A673 (cell line): ENCODE results near the gene IDUA. TPM values are rescaled to one million over a fixed set of nuclear protein-coding genes. Genes with fewer than 3 reads are reported as not detected.

ENCODE experiments used
- BruUV-seq: library from RNA; stranded (reverse); fragments of 400-500 nt; replicated peaks from 2 replicates; lab custom pipeline; 2021; lab: Mats Ljungman, UMichigan
- CTCF ChIA-PET: fragments of 300-600 bp; sonication (Branson Sonifier 250); formaldehyde crosslinking; loops from one replicate; lab custom pipeline; 2022; ENCODE audit warnings: antibody characterized with exemption; lab: Charles Lee
- POLR2A ChIA-PET: fragments of 300-600 bp; sonication (Branson Sonifier 250); formaldehyde crosslinking; loops from one replicate; lab custom pipeline; 2022; ENCODE audit warnings: antibody characterized with exemption; ENCODE audit not compliant: low non-redundant PET; lab: Charles Lee
- DNase-seq: peaks from one replicate; pipeline ENCODE4 v3.0.0-alpha.2; 2015; ENCODE audit warnings: low spot score
- H3K27ac ChIP-seq: fragments of 200-600 bp; sonication (generic); 2 replicates; pipeline ENCODE4 v1.5.1; 2016; ENCODE audit warnings: mixed run types, low read depth, mild to moderate bottlenecking, mixed read lengths, antibody characterized with exemption, low read length; ENCODE audit not compliant: poor library complexity, severe bottlenecking
- H3K27me3 ChIP-seq: fragments of 200-600 bp; sonication (generic); replicated peaks from 2 replicates; pipeline ENCODE4 v1.6.1; 2017; ENCODE audit warnings: mixed run types, low read depth, mild to moderate bottlenecking, mixed read lengths, antibody characterized with exemption, low read length; ENCODE audit not compliant: insufficient read depth, poor library complexity
- H3K36me3 ChIP-seq: fragments of 200-600 bp; sonication (generic); 2 replicates; pipeline ENCODE4 v1.6.1; 2016; ENCODE audit warnings: mixed run types, mild to moderate bottlenecking, mixed read lengths, antibody characterized with exemption, low read length; ENCODE audit not compliant: insufficient read depth, poor library complexity, severe bottlenecking
- H3K4me1 ChIP-seq: fragments of 200-600 bp; sonication (generic); 2 replicates; pipeline ENCODE4 v1.6.1; 2017; ENCODE audit warnings: mixed run types, mild to moderate bottlenecking, mixed read lengths, antibody characterized with exemption, low read length; ENCODE audit not compliant: insufficient read depth, poor library complexity, severe bottlenecking
- H3K4me3 ChIP-seq: fragments of 200-600 bp; sonication (generic); 2 replicates; pipeline ENCODE4 v1.5.1; 2016; ENCODE audit warnings: low read depth, mixed run types, mild to moderate bottlenecking, mixed read lengths, low read length; ENCODE audit not compliant: poor library complexity, severe bottlenecking
- H3K9me3 ChIP-seq: fragments of 200-600 bp; sonication (generic); 2 replicates; pipeline ENCODE4 v1.6.1; 2016; ENCODE audit warnings: mixed run types, low read depth, mild to moderate bottlenecking, mixed read lengths, antibody characterized with exemption, low read length; ENCODE audit not compliant: poor library complexity, severe bottlenecking
- CTCF ChIP-seq: fragments of 300-800, 200-600 bp; sonication (generic); conservative IDR thresholded peaks from 2 replicates; pipeline ENCODE4 v1.5.1; 2017; ENCODE audit warnings: low read depth, mild to moderate bottlenecking, antibody characterized with exemption, low read length, moderate library complexity, mixed read lengths
- EZH2 ChIP-seq: fragments of 200-600 bp; sonication (generic); IDR thresholded peaks from 2 replicates; pipeline ENCODE4 v1.6.1; 2017; ENCODE audit warnings: borderline replicate concordance, low read depth, mild to moderate bottlenecking, mixed read lengths, antibody characterized with exemption, low read length; ENCODE audit not compliant: poor library complexity, severe bottlenecking
- intact Hi-C: fragments of 100-400 bp; cut with micrococcal nuclease; formaldehyde crosslinking; loops from one replicate; pipeline ENCODE4 v1.10.0; 2022; ENCODE audit not compliant: unreplicated experiment
- total RNA-seq: library from RNA; stranded (reverse); gene quantifications from 2 replicates; pipeline ENCODE4 v1.2.3, GENCODE V29; 2021

IDUA gene
- total RNA-seq, 1 experiment from 2014 or later, result 12.3 TPM

- intact Hi-C loops, result no loop called here
- H3K27ac ChIP-seq, result no peak overlapping the region
- H3K9me3 ChIP-seq, result no peaks in the 10 kb centered on the region
- peaks cover 15% of the 10 kb centered on the region for H3K4me1 ChIP-seq
- POLR2A ChIA-PET, result no interaction called here
- no peak overlapping the region for H3K4me3 ChIP-seq
- H3K36me3 ChIP-seq, result no peaks in the 10 kb centered on the region
- no peak for DNase-seq
- no TSS peak for BruUV-seq
- CTCF ChIA-PET, result no interaction called here
- no peaks in the 10 kb centered on the region for H3K27me3 ChIP-seq
- TF ChIP-seq CTCF, result no peak
- no peak for TF ChIP-seq EZH2
Measured at GRCh38 chr4:1033840-1034551, 47.2 kb downstream of the IDUA start.

GRCh38 chr4:1035510-1035909 lies 48.7 kb downstream of the IDUA start:
- intact Hi-C loops, result no loop called here
- Histone ChIP-seq H3K27ac (no peak overlapping the region), H3K9me3 (no peaks in the 10 kb centered on the region), H3K4me1 (peaks cover 7% of the 10 kb centered on the region), H3K27me3 (no peaks in the 10 kb centered on the region), H3K36me3 (no peaks in the 10 kb centered on the region), H3K4me3 (no peak overlapping the region)
- ChIA-PET CTCF (no interaction called here), POLR2A (no interaction called here)
- no peak for TF ChIP-seq EZH2
- TF ChIP-seq CTCF, result no peak
- BruUV-seq, result no TSS peak
- no peak for DNase-seq

- intact Hi-C loops, result no loop called here
- no peak overlapping the region for H3K4me3 ChIP-seq
- CTCF ChIA-PET, result no interaction called here
- peaks cover under 1% of the 10 kb centered on the region for H3K4me1 ChIP-seq
- no TSS peak for BruUV-seq
- H3K9me3 ChIP-seq, result no peaks in the 10 kb centered on the region
- POLR2A ChIA-PET, result no interaction called here
- H3K36me3 ChIP-seq, result no peaks in the 10 kb centered on the region
- no peaks in the 10 kb centered on the region for H3K27me3 ChIP-seq
- DNase-seq, result no peak
- H3K27ac ChIP-seq, result no peak overlapping the region
- TF ChIP-seq EZH2, result no peak
- TF ChIP-seq CTCF, result no peak
Measured at GRCh38 chr4:1036095-1036494, 49.3 kb downstream of the IDUA start.
